HL-60 (cell line): ENCODE data around the gene EBF3.

Source experiments
- DNase-seq, 2 experiments: peaks; one replicate each; pipeline ENCODE4 v3.0.0-alpha.2; 2010 to 2020; ENCODE audit warnings: low read depth in 1 of 2, low spot score in 1 of 2
- H3K27ac ChIP-seq: fragments of 250-450 bp; sonication (Bioruptor Pico); replicated peaks from 2 replicates; pipeline ENCODE4 v1.5.1; 2020; ENCODE audit warnings: mild to moderate bottlenecking, moderate library complexity
- H3K27me3 ChIP-seq: fragments of 250-450 bp; sonication (Bioruptor Pico); 2 replicates; pipeline ENCODE4 v1.5.1; 2021; ENCODE audit warnings: mild to moderate bottlenecking, moderate library complexity; ENCODE audit not compliant: insufficient read depth, poor library complexity, severe bottlenecking
- H3K4me3 ChIP-seq: replicated peaks from 2 replicates; pipeline ENCODE4 v1.5.1; 2011; ENCODE audit warnings: mild to moderate bottlenecking, control low read depth, low read length; ENCODE audit not compliant: insufficient read depth
- GABPA ChIP-seq: IDR thresholded peaks from 2 replicates; pipeline ENCODE4 v1.6.1; 2012; ENCODE audit warnings: low read depth
- POLR2AphosphoS5 ChIP-seq: IDR thresholded peaks from 2 replicates; pipeline ENCODE4 v1.6.1; 2012; ENCODE audit warnings: low read depth
- SPI1 ChIP-seq: IDR thresholded peaks from 2 replicates; pipeline ENCODE4 v1.6.1; 2012; ENCODE audit warnings: low read depth, mild to moderate bottlenecking, borderline replicate concordance
- TF ChIP-seq, protein P1 (sequence below): IDR thresholded peaks from one replicate; pipeline ENCODE4 v1.5.1; 2011; ENCODE audit warnings: low read length, control low read depth, inconsistent platforms; ENCODE audit not compliant: insufficient read depth
- TF ChIP-seq, protein P2 (sequence below): IDR thresholded peaks from 2 replicates; pipeline ENCODE4 v1.6.1; 2012; ENCODE audit warnings: low read depth; ENCODE audit not compliant: insufficient replicate concordance

EBF3 gene

GRCh38 chr10:129934196-129934925 lies 29.7 kb downstream of the EBF3 start:
- TF ChIP-seq, protein P1, sequence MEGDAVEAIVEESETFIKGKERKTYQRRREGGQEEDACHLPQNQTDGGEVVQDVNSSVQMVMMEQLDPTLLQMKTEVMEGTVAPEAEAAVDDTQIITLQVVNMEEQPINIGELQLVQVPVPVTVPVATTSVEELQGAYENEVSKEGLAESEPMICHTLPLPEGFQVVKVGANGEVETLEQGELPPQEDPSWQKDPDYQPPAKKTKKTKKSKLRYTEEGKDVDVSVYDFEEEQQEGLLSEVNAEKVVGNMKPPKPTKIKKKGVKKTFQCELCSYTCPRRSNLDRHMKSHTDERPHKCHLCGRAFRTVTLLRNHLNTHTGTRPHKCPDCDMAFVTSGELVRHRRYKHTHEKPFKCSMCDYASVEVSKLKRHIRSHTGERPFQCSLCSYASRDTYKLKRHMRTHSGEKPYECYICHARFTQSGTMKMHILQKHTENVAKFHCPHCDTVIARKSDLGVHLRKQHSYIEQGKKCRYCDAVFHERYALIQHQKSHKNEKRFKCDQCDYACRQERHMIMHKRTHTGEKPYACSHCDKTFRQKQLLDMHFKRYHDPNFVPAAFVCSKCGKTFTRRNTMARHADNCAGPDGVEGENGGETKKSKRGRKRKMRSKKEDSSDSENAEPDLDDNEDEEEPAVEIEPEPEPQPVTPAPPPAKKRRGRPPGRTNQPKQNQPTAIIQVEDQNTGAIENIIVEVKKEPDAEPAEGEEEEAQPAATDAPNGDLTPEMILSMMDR = no peak
- TF ChIP-seq GABPA = no peak
- TF ChIP-seq SPI1 = no peak
- no peak for TF ChIP-seq POLR2AphosphoS5
- TF ChIP-seq, protein P2, sequence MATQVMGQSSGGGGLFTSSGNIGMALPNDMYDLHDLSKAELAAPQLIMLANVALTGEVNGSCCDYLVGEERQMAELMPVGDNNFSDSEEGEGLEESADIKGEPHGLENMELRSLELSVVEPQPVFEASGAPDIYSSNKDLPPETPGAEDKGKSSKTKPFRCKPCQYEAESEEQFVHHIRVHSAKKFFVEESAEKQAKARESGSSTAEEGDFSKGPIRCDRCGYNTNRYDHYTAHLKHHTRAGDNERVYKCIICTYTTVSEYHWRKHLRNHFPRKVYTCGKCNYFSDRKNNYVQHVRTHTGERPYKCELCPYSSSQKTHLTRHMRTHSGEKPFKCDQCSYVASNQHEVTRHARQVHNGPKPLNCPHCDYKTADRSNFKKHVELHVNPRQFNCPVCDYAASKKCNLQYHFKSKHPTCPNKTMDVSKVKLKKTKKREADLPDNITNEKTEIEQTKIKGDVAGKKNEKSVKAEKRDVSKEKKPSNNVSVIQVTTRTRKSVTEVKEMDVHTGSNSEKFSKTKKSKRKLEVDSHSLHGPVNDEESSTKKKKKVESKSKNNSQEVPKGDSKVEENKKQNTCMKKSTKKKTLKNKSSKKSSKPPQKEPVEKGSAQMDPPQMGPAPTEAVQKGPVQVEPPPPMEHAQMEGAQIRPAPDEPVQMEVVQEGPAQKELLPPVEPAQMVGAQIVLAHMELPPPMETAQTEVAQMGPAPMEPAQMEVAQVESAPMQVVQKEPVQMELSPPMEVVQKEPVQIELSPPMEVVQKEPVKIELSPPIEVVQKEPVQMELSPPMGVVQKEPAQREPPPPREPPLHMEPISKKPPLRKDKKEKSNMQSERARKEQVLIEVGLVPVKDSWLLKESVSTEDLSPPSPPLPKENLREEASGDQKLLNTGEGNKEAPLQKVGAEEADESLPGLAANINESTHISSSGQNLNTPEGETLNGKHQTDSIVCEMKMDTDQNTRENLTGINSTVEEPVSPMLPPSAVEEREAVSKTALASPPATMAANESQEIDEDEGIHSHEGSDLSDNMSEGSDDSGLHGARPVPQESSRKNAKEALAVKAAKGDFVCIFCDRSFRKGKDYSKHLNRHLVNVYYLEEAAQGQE = no peak
- no peak overlapping the region for H3K4me3 ChIP-seq
- DNase-seq = no peak
- H3K27ac ChIP-seq = no peak overlapping the region
- H3K27me3 ChIP-seq = no peaks in the 10 kb centered on the region

DNA sequence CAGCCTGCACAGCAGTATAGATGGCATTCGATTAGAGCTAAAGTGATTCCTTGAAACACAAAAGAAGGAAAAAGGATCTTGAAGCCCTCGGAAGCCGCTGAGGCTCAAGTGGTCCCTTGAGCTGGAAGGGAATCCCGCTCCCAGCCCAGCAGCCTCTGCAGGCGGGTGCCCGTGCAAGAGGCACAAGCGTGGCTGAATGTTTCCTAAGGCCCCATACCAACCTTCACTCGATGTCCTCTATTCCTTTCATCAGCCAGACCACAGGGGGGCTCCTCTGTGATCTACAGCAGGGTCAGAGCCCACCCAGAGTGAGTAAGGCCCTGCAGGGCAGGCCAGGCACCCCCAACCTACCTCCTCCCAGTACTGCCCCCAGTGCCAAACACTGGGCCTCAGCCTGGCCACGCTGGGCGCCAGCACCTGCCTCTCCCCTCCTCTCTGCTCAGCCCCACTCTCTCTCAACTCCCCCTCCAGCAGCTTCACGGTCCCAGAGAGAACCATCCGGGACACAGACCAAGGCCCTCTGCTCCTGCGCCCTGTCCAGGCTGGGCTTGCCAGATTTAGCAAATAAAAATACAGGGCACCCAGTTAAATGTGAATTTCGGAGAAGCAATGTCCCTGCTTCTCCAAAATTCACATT lies 30.5 kb downstream of the EBF3 start:
- no peak for TF ChIP-seq GABPA
- TF ChIP-seq POLR2AphosphoS5 = no peak
- TF ChIP-seq SPI1 = no peak
- TF ChIP-seq, protein P2 = no peak
- TF ChIP-seq, protein P1 = no peak
- DNase-seq = no peak
- H3K27me3 ChIP-seq = no peaks in the 10 kb centered on the region
- no peak overlapping the region for H3K27ac ChIP-seq
- no peak overlapping the region for H3K4me3 ChIP-seq

DNA sequence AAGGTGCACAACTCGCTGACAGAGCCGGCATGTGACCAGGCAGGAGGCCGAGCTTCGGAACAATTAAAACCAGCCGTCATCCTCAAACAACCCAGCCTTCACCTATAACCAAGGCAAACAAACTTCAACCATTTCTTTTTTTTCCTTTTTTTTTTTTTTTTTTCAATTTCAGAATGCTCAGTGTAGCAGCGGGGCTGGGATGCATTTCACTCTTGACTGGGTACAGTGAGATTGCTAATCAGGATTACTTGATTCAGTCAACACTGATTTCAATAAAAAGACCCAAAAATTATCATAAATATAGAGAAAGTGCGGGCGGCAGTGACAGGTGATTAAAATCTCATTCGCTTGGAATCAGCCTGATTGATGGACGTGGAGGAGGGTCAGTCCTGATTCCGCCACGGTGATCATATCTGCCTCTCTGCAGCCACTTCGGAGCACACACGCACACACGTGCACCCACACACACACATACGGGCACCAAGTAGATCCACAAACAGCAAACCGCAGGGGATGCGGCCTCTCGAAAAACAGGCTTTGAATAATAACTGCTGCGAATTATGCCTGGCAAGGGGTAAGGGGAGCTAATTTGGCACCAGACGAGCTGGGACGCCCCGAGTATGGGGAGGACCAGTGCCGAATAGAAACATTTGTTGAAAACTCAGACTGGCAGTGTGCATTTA lies 31.2 kb downstream of the EBF3 start:
- TF ChIP-seq POLR2AphosphoS5 (no peak), SPI1 (no peak), GABPA (no peak)
- TF ChIP-seq, protein P1 = no peak
- TF ChIP-seq, protein P2 = no peak
- no peaks in the 10 kb centered on the region for H3K27me3 ChIP-seq
- no peak overlapping the region for H3K27ac ChIP-seq
- DNase-seq = no peak
- no peak overlapping the region for H3K4me3 ChIP-seq
